ENCODE results near the gene ATP8A2. TPM values are rescaled to one million over a fixed set of nuclear protein-coding genes. Genes with fewer than 3 reads are reported as not detected.

The ATP8A2 gene
- total and polyA plus RNA-seq, 9 of the 15 experiments (the other 6 are each of a cell fraction or from before 2014, with no cell fraction given), result under 0.01 to 0.33 (median 0.06) TPM; not detected in 4

DNA sequence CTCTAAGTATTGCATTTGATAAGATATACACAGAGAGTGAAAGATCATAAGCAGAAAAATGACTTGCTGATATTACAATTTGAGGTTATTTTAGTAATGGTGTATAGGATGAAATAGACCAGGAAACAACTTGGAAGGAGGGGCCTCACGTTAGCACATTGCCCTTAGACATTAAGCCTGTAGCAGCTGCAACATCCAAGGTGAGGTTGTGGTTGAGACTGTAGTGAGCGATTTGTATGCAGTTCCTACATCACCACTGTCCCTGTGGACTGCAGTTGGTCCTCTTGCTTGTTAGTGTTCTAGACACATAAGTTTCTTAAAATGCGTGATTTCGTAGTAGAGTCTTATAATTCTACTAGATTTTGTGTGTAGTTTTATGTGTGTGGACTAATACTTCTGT, 311.3 kb downstream of the ATP8A2 start:
- no peaks in the 10 kb centered on the region for H3K36me3 ChIP-seq (ENCODE audit: control insufficient read depth, insufficient read depth, low read length)
- H3K79me2 ChIP-seq (ENCODE audit: control insufficient read depth, insufficient read depth, low read length), result no peaks in the 10 kb centered on the region
- no peaks in the 10 kb centered on the region for H4K20me1 ChIP-seq (replicated peaks; ENCODE audit: control insufficient read depth, insufficient read depth, low read length)
- no peaks in the 10 kb centered on the region for H3K4me1 ChIP-seq (replicated peaks in 1 of 2; ENCODE audit: control insufficient read depth in 2 of 2, insufficient read depth in 2 of 2, low read length in 2 of 2)
- H3K27me3 ChIP-seq (ENCODE audit: control insufficient read depth in 2 of 2, insufficient read depth in 2 of 2, low read length in 2 of 2), result no peaks in the 10 kb centered on the region; a peak in 1 of 5 replicates
- no peak overlapping the region for H3K4me2 ChIP-seq (ENCODE audit: insufficient read depth, low read length)
- H3K9me1 ChIP-seq (ENCODE audit: control insufficient read depth, insufficient read depth, low read length), result no peaks in the 10 kb centered on the region
- POLR2A ChIA-PET, result no interaction called here
- ATAC-seq, result no peak
- CTCF ChIA-PET (ENCODE audit: low intra/inter-chr PET ratio), result no interaction called here
- no peak overlapping the region for H3K9ac ChIP-seq (ENCODE audit: insufficient read depth in 1 of 2, low read depth in 2 of 2, low read length in 2 of 2)
- FAIRE-seq, result no peak
- no peak overlapping the region for H3K4me3 ChIP-seq
- no peak overlapping the region for H3K27ac ChIP-seq (ENCODE audit: extremely low read depth, low read depth, low read length)
- no peak for DNase-seq (ENCODE audit: extremely low read depth in 1 of 4, low spot score in 3 of 4)
- TF ChIP-seq TEAD4 (IDR thresholded peaks at IDR 0.05; ENCODE audit: low read length) (no peak), TEAD4 (CRISPR knock-in tag; IDR thresholded peaks at IDR 0.05; ENCODE audit: borderline replicate concordance) (no peak), U2AF1 (optimal IDR thresholded peaks at IDR 0.05; ENCODE audit: low read depth, low read length) (no peak), ZNF445 (CRISPR knock-in tag; IDR thresholded peaks at IDR 0.05; ENCODE audit: low read depth) (no peak), MCM7 (IDR thresholded peaks at IDR 0.05) (no peak), TBL1XR1 (IDR thresholded peaks at IDR 0.05; ENCODE audit: low read length in 2 of 2) (no peak), ZNF766 (CRISPR knock-in tag; conservative IDR thresholded peaks at IDR 0.05) (no peak), HIVEP1 (CRISPR knock-in tag; IDR thresholded peaks at IDR 0.05) (no peak), PURB (CRISPR knock-in tag; IDR thresholded peaks at IDR 0.05; ENCODE audit: low read depth) (no peak), CREM (IDR thresholded peaks at IDR 0.05; ENCODE audit: low read depth) (no peak), MCM3 (IDR thresholded peaks at IDR 0.05) (no peak)
- 0% methylated on average over 4 of the region's 4 CpGs for WGBS (ENCODE audit: insufficient coverage, low coverage, missing lambda C conversion rate)
- no peaks in the 10 kb centered on the region for H3K9me3 ChIP-seq (replicated peaks; ENCODE audit: control insufficient read depth, insufficient read depth, low read depth, low read length)
- intact Hi-C loops (cut with micrococcal nuclease) (no loop called here), in situ Hi-C loops (cut with MboI) (no loop called here)
- no peak overlapping the region for H2AFZ ChIP-seq (ENCODE audit: low read depth, low read length)
- BruUV-seq (replicated peaks), result no TSS peak

Measured in K562 (cell line).